Esophagus mucosa (tissue), 1 donor: Measurements from ENCODE around the gene AHRR. TPM values are rescaled to one million over a fixed set of nuclear protein-coding genes. Genes with fewer than 3 reads are reported as not detected.
"Not testable (repeated sequence)": the region's sequence is repeated elsewhere in the genome, so short reads cannot be mapped to it uniquely, and the experiment has no call there.

Source experiments
- ATAC-seq: fragments of 200-7000 bp; cut with Tn5 transposase; one replicate; pipeline ENCODE4 v1.9.1; 2020
- total RNA-seq: library from RNA; stranded (reverse); gene quantifications from one replicate; pipeline ENCODE4 v1.2.4, GENCODE V29; 2023
- donor health status: DM: yes; HTN: yes; CAD: no.

The AHRR gene
- total RNA-seq, 1 donor from 2014 or later, result 1.1 TPM

DNA sequence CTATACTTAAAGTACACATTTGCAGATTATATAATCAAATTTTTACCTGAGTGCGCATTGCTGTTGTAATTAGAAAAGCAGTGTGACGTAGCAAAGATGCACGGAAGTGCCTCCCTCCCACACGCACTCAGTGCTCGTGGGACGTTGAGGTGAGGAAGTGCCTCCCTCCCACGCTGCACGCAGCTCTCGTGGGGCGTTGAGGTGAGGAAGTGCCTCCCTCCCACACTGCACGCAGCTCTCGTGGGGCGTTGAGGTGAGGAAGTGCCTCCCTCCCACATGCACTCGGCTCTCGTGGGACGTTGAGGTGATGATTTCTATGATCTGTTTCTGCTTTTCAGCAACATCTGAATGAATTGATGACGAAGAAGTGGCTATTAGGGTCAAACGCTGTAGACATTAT is 142.4 kb downstream of the AHRR start:
- ATAC-seq, result no peak

DNA sequence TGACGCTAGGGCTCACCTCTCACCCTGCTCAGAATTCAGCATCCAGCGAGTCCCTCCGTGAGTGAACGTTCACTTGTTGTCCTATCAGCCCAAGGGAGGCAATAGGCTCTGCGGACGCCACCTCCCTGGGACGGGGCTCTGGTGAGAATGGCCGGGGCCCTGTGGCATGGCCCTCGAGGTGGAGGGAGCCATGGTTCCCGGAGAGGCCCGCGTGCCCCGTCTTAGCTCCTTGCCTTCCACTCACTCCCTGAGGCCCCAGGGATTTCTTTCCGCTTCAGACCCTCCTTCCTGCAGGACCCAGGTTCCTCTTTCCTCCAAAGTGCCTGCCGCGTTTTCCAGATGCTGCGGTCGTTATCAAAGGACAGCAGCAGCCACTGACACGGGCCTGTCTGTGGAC is 142.9 kb downstream of the AHRR start:
- peak; percentile 13 for ATAC-seq

DNA sequence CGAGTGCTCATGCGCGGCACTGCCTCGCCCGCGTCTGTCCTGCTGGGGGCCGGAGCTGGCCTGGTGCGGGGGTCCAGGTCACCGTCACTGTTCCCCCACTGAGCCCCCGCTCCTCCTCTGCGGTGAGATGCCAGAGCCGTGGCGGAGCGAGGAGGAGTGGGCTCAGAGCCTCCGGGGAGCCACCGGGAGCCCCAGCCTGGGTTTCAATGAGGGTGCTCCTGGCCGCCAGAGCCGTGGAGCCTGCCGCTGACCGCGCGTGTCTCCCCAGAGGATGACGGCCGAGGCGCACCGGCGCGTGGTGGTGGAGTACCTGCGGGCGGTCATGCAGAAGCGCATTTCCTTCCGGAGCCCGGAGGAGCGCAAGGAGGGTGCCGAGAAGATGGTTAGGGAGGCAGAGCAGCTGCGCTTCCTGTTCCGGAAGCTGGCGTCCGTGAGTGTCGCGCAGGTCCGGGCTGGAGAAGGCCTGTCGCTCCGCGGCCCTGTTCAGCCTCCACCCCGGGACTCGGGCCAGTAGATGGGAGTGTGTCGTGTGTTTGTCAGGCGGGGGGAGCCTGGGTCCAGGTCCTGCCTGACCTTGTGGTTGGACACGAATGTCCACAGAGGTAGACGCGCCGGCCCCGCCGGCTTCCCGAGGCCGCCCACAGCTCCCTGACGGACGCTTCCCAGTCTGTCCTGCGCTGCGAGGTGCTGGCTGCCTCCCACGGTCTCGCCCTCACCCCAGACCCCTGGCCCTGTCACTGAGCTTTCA is 143.5 kb downstream of the AHRR start:
- peak; percentile 22 for ATAC-seq

DNA sequence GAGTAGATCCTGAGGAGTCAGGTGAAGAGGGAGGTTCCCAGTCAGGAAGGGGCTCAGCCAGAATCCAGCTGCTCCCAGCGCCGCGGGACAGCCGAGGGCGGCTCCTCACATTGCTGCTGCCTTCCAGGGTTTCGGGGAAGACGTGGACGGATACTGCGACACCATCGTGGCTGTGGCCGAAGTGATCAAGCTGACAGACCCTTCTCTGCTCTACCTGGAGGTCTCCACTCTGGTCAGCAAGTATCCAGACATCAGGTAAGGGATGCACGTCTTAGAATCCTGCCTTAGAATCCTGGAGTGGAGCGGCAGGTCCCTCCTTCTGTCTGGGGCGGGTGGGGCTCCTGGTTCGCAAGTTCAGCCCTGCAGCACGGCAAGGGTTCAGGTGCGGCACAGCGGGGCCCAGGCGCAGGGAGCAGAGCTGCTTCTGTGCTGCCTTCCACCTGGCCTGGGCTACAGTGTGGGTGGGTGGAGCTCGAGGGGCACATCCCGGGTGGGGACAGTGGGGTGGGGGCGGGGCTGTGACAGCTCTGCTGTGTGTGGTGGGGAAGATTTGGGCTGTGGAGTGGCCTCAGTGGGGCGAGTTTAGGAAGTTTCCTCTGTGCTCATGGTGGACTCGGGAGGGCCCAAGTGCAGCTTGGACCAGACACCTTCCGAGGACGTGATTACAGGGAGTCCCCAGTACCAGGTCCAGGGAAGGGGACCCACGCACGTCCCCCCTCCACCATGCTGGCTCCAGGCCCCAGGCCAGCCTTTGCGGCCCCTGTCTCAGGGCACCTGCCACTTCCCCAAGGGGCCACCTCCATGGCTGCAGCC is 144.3 kb downstream of the AHRR start:
- ATAC-seq, result peak; percentile 24

DNA sequence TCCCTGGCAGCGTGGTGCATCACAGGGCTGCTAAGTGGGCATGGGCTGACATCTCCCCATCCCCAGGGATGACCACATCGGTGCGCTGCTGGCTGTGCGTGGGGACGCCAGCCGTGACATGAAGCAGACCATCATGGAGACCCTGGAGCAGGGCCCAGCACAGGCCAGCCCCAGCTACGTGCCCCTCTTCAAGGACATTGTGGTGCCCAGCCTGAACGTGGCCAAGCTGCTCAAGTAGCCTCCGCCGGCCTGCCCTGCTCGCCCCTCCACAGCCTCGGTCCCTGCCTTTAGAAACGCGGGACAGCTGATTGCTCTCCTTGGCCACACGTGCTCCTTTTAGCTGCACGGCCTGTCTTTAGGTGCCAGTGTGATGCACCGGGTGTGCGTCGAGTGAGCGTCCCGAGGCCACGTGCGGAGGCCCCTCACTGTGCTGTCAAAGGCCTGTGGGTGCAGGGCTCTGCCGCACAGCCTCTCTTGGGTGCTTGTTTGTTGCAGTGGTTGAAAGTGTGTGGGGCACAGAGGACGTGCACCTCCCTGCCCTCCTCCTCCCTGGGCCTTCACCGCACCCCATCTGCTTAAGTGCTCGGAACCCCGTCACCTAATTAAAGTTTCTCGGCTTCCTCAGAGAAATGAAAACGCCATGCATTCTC is 145.3 kb downstream of the AHRR start:
- ATAC-seq, result no peak

DNA sequence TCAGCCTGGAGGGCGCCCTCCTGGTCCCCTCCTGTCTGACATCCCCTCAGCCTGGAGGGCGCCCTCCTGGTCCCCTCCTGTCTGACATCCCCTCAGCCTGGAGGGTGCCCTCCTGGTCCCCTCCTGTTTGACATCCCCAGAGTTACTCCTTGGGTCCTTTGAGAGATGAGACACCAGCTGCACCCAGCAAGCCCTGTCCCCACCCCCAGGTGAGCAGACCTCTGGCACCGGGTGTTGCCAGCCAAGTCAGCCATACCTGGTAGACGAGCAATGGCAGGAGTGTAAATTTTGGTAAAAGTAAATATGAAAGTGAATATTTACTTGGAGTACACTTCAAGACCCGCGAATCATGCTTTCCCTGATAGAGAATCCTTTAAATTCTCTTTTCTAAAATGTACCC is 146.9 kb downstream of the AHRR start:
- no peak for ATAC-seq

DNA sequence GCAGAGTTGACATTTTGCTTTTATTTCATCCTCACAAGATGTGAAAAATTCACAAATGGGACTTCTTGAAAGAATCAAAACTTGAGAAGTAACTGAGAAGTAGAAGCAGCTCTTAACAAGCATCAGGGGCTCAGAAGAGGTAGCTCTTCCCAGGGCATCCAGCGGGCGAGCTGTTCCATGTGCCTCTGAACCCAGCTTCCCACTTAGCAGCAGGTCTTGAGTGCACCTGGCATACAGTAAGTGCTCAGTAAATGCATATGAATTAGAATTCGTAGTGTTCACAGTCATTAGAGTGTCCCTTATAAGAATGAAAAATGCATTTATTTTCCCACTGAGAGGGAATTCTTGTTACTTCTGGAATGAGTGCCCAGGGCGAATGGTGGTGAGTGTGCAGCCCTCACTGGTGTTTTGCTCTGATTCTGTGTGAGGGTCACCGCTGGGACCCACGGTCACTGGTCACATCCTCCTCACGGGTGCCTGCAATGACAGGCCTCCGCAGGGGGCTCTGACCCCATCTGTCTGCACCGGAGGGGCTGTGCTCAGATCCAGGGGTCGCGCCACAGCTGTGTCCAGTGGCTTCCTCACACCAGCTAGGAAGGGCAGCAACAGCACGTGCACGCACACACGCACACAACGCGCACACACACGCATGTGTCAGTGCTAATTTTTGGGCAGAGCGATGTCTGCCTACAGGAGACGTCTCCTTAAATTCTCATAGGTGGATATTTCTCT is 148.4 kb downstream of the AHRR start:
- ATAC-seq, result no peak

DNA sequence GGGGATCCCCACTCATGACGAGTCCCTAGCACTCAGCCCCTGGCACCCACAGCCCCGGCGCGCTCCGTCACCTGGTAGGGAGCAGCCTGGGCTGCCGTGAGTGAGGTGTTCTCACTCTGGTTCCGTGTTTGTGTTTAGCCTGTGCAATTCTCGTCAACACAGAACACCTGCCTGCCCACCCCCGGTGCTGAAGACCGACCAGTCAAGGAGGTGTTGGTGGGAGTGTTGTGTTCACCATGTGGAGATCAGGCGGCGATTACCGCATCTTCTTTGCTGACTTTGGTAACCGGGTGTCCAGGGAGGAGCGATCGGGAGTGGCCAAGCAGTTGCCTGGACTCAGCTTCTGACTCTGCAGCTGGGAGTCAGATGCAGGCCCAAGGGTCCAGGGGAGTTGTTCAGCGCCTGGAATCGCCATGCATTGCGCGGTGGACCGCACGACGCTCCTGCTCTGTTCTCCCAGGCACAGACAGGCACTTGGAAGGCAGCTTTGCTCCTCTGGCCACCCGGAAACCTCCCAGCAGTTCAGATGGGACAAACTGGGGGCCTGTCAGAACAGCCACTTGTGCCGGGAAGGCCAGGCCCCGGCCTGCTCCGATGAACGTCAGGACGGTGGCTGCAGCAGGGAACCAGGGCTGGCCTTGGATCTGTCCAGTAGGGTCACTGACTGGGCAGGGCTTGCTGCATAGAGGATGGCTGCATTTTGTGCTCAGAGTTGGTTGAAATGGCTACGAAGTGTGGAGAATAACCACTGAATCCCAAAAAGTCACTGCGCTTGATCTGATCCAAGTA is 149.6 kb downstream of the AHRR start:
- ATAC-seq, result no peak

DNA sequence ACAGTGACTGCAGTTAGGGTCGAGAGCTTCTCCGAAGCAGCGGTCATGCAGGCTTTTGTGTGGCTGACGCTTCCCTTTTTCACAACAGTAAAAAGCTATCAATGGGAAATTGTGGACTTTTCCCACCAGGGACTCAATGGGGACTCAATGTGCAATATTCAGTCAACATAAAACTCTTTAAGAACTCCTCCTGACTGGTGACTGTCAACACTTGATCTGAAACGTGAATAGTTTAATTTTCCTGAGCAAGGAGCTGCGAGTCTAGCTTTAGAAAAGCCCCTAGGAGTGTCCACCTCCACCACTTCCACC is 150.2 kb downstream of the AHRR start:
- ATAC-seq, result no peak

DNA sequence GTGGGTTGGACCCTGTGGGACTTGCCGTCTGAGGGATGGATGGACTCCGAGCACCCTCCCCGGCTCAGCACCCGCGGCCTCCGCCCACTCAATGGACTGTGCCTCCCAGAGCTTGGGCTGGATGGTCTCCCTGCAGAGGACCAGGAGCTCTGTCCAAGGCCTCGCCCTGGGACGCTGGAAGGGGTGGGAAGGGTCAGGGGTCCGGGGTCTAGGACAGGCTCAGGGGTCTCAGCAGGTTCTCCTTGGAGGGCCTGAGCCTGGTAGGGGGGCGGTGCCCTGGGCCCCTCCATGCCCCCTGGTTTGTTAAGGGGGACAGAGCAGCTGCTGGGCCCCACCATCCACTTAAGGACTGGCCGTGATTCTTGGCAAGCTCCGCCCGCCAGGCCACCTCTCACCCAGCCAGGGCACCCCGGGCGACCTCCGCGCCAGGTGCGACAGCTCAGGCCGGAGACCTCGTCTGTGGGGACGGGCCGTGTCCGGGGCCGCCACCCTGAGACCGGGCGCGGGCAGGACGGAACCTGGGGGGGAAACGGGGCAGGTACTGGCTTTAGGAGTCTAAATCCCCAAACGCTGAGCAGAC is 150.7 kb downstream of the AHRR start:
- ATAC-seq, result peak; percentile 2

DNA sequence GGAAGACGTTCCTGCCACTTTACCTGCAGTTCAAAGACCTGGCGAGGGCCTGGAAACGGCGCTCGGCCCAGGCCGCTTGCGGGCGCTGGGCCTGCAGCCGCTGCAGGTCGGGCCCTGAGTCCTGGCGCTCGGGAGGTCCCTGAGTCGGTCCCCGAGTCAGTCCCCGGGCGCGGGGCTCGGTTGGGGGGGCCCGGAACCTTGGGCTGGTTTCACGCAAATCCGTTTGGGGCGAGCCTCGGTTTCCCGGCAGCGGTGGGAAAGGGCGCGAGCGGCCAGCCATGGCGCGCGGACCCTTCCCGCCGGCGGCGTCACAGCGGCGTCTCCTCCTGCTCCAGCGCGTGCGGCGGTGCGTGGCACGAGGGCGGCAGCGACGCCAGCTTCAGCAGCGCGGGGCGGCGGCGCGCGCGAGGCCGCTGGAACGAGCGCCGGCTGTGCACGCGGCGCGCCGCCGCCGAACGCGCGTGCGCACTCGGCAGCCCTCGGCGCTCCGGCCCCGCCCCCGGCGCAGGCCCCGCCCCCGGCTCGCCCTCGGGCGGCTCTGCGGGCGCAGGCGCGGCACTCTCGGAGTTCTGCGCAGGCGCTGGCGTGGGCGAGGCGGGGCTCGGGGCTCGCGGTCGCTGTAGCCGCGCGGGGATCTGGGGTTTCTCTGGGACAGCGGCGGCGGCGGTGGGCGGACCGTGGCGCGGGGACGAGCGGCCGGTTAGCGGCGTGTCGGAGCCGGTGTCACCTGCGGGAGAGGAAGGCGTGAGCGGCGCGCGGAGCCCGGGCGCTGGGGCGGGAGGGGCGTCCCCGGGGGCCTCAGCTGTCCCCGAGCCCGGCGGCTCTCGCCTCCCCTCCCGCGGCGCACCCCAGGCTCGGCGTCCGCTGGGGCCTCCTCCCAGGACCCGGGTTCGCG is 151.4 kb downstream of the AHRR start:
- peak; percentile 76 for ATAC-seq

DNA sequence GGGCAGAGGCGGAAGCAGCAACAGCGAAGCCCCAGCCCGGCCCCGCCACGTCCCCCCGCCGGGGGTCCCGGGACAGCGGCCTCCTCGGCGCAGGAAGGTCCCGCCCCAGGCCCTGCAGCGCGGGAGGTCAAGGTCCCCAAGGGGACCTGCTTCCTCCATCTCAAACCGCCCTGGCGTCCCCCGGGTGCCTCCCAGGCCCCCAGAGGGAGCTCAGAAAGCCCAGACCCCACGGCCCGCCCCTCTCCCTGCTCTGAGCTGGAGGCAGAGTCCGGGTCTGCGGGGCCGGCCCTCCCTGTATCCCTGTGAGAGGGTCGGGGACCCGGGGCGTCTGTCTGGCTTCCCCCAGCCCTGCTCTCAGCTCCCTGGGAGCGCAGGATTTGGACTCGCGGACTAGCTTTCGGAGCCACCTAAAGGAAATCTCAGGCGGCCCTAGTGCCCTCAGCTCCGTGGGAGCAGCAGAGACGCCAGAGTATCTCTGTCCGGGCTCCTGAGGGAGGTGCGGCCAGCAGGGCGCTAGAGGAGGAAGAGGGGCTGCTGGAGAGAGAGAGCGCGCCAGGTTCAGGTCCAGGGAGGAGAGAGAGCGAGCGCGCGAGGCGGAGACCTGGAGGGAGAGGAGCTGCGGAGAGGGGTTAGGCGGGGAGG is 152.2 kb downstream of the AHRR start:
- ATAC-seq, result peak; percentile 3

DNA sequence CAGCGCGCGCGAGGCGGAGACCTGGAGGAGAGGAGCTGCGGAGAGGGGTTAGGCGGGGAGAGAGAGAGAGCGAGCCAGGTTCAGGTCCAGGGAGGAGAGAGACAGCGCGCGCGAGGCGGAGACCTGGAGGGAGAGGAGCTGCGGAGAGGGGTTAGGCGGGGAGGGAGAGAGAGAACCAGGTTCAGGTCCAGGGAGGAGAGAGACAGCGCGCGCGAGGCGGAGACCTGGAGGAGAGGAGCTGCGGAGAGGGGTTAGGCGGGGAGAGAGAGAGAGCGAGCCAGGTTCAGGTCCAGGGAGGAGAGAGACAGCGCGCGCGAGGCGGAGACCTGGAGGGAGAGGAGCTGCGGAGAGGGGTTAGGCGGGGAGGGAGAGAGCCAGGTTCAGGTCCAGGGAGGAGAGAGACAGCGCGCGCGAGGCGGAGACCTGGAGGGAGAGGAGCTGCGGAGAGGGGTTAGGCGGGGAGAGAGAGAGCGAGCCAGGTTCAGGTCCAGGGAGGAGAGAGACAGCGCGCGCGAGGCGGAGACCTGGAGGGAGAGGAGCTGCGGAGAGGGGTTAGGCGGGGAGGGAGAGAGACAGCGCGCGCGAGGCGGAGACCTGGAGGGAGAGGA is 152.8 kb downstream of the AHRR start:
- ATAC-seq, result not testable (repeated sequence)

DNA sequence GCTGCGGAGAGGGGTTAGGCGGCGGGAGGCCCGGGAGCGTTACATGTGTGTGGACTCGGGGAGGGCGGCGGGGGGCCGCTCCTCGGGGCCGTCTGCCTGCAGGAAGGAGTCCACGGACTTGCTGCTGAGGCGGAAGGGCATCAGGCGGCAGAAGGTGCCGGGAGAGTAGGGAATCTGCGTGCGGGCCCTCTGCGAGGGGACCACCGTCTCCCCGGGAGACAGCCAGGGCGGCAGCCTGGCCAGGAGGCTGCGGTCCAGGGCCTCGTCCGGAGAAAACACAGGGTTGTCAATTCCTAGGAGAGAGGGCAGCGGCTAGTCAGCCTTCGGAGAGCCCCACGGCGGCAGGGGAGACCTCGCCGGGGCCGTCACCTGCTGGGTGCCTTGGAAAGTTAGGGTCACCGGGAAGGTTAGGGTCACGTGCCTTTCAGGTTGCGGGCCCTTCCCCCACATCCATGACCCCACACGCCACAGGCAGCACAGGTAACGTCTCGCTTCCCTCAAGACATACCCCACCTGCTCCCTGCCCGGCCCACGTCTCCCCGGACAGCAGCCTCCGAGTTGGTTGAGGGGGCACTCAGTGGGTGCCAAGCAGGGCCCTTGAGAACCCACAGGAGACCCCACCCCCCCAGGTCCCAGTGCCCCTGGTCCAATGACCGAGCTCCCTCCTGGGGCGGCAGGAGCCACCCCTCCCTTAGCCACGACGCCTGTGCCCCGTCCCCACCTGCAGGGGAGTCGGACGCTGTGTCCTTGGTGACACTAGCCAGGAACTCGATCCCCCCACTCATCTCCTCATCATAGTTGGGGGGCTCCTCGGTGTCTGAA is 153.5 kb downstream of the AHRR start:
- no peak for ATAC-seq

DNA sequence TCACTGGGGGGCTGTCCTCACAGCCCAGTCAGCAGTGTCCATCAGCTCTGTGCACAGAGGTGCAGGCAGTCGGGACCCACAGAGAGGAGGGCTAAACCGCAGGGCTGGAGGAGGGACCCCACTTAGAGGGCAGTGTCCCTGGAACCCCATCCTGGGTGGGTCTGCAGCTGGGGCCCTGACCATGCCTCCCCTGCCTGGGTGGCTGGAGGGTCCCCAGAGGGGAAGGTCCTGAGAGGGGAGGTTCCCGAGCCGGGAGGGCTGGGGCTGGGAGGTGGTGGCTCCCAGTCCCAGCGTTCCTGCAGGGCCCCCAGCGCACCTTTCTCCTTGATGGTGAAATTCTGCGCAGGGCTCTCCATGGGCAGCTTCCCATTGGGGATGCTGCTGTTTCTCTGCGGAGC is 154.2 kb downstream of the AHRR start:
- ATAC-seq, result no peak

DNA sequence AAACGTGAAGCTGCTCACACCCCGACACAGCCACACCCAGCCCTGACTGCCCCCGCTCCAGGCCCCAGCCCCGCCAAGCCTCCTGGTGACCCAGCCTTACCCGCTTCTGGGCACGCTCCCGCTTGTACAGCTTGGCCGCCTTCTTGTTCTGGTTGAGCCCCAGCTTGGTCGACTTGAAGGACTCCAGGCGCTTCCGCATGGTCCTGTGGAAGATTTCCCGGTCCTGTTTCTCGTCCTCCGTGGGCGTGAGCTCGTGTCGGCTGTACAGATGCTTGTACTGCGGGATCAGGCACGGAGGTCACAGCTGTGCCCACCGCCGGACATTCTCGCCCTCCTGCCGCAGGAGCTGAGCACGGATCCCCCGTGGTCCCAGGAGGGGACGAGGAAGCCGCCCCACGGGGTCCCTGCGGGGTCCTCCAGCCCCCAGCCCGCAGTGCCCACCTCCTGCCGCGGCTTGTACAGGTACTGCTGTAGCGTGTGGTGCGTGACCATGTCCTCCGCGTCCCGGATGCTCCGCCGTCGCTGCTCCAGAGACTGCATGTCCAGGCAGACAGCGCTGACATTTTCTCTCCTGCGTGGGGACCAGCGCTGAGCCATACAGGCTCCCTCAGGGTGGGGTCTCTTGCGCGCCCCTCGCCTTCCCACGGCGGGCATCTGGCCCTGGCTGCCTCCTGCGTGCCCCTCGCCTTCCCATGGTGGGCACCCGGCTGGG is 154.7 kb downstream of the AHRR start:
- ATAC-seq, result peak; percentile 66

DNA sequence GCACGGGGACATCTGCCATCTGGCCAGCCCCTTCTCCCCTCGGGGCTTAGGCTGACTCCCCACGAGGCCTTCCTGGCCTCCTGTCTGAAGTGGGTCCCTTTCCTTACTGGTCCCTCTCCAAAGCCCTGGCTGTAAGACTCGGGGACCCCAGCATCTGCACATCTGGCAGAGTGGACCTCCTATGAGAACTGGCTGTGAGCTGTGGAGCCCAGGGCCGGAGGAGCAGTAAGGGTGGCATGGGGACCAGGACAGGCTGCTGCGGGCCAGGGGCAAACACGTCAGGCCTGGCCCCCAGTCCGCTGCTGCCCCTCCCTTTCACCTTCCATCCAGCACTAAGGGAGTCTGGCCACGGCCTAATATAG is 155.3 kb downstream of the AHRR start:
- ATAC-seq, result no peak

DNA sequence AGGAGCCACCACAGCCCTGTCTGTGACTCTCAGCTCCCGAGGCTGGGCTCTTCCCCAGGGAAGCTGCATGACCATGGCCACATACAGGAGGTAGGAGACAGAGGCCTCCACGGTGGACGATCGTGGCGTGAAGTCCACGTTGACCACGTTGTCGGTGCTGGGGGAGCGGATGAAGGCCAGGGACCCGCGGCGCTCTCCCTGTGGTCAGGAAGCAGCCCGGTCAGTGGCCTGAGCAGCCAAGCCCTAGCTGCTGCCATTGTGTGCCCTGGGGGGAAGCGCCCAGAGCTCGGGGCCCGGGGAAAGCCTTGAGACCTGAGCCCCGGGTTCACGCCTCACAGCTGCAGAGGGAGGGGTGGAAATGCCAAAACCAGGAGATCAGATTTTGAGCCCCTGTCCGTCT is 155.7 kb downstream of the AHRR start:
- no peak for ATAC-seq
